ENCODE data around the gene WDR77.
A peak's percentile ranks its signal among the peaks of the same experiment; 100 is the strongest.

WDR77 gene

GRCh38 chr1:111483876-111484275 lies 34.8 kb upstream of the WDR77 start:
- no peak for DNase-seq
- H3K27me3 ChIP-seq (replicated peaks; ENCODE audit: control insufficient read depth, insufficient read depth, low read length, poor library complexity, severe bottlenecking): no peaks in the 10 kb centered on the region
- H3K4me3 ChIP-seq (ENCODE audit: insufficient read depth, low read depth, low read length, poor library complexity, severe bottlenecking): no peak overlapping the region
- H3K9me3 ChIP-seq (ENCODE audit: control insufficient read depth, low read length): no peaks in the 10 kb centered on the region
- H3K4me1 ChIP-seq (ENCODE audit: control insufficient read depth, insufficient read depth, low read length, poor library complexity, severe bottlenecking): peaks cover under 1% of the 10 kb centered on the region
- no peak overlapping the region for H3K27ac ChIP-seq (ENCODE audit: insufficient read depth, low read length, poor library complexity, severe bottlenecking)
- no peaks in the 10 kb centered on the region for H3K36me3 ChIP-seq (ENCODE audit: control insufficient read depth, insufficient read depth, low read length)

- Histone ChIP-seq H3K9me3 (ENCODE audit: control insufficient read depth, low read length) (no peaks in the 10 kb centered on the region), H3K4me3 (ENCODE audit: insufficient read depth, low read depth, low read length, poor library complexity, severe bottlenecking) (no peak overlapping the region), H3K4me1 (ENCODE audit: control insufficient read depth, insufficient read depth, low read length, poor library complexity, severe bottlenecking) (peaks cover 7% of the 10 kb centered on the region), H3K27ac (ENCODE audit: insufficient read depth, low read length, poor library complexity, severe bottlenecking) (no peak overlapping the region), H3K27me3 (replicated peaks; ENCODE audit: control insufficient read depth, insufficient read depth, low read length, poor library complexity, severe bottlenecking) (no peaks in the 10 kb centered on the region), H3K36me3 (ENCODE audit: control insufficient read depth, insufficient read depth, low read length) (no peaks in the 10 kb centered on the region)
- DNase-seq: no peak
These were observed 34.1 kb upstream of the WDR77 start for GRCh38 chr1:111483166-111483565.

- no peaks in the 10 kb centered on the region for H3K9me3 ChIP-seq (ENCODE audit: control insufficient read depth, low read length)
These were observed 32.5 kb upstream of the WDR77 start for GRCh38 chr1:111481387-111482221.

GRCh38 chr1:111480674-111481073 lies 31.6 kb upstream of the WDR77 start:
- H3K27me3 ChIP-seq (replicated peaks; ENCODE audit: control insufficient read depth, insufficient read depth, low read length, poor library complexity, severe bottlenecking): no peaks in the 10 kb centered on the region
- peaks cover 32% of the 10 kb centered on the region for H3K4me1 ChIP-seq (ENCODE audit: control insufficient read depth, insufficient read depth, low read length, poor library complexity, severe bottlenecking)
- H3K36me3 ChIP-seq (ENCODE audit: control insufficient read depth, insufficient read depth, low read length): no peaks in the 10 kb centered on the region
- H3K9me3 ChIP-seq (ENCODE audit: control insufficient read depth, low read length): no peaks in the 10 kb centered on the region
- H3K27ac ChIP-seq (ENCODE audit: insufficient read depth, low read length, poor library complexity, severe bottlenecking): no peak overlapping the region
- no peak overlapping the region for H3K4me3 ChIP-seq (ENCODE audit: insufficient read depth, low read depth, low read length, poor library complexity, severe bottlenecking)
- DNase-seq: no peak

More at GRCh38 chr1:111481387-111482221, 32.5 kb upstream of the WDR77 start:
- H3K4me3 ChIP-seq (ENCODE audit: insufficient read depth, low read depth, low read length, poor library complexity, severe bottlenecking): no peak overlapping the region
- peak in 2 of 3 donors; percentile 17 to 30 for DNase-seq
- no peak overlapping the region for H3K27ac ChIP-seq (ENCODE audit: insufficient read depth, low read length, poor library complexity, severe bottlenecking)
- peaks cover 22% of the 10 kb centered on the region for H3K4me1 ChIP-seq (ENCODE audit: control insufficient read depth, insufficient read depth, low read length, poor library complexity, severe bottlenecking)
- no peaks in the 10 kb centered on the region for H3K27me3 ChIP-seq (replicated peaks; ENCODE audit: control insufficient read depth, insufficient read depth, low read length, poor library complexity, severe bottlenecking)
- H3K36me3 ChIP-seq (ENCODE audit: control insufficient read depth, insufficient read depth, low read length): no peaks in the 10 kb centered on the region

GRCh38 chr1:111476761-111477309 lies 27.8 kb upstream of the WDR77 start:
- Histone ChIP-seq H3K36me3 (ENCODE audit: control insufficient read depth, insufficient read depth, low read length) (no peaks in the 10 kb centered on the region), H3K4me1 (ENCODE audit: control insufficient read depth, insufficient read depth, low read length, poor library complexity, severe bottlenecking) (peaks cover 49% of the 10 kb centered on the region), H3K9me3 (ENCODE audit: control insufficient read depth, low read length) (no peaks in the 10 kb centered on the region), H3K4me3 (ENCODE audit: insufficient read depth, low read depth, low read length, poor library complexity, severe bottlenecking) (peak overlapping the region; percentile 51), H3K27me3 (replicated peaks; ENCODE audit: control insufficient read depth, insufficient read depth, low read length, poor library complexity, severe bottlenecking) (no peaks in the 10 kb centered on the region), H3K27ac (ENCODE audit: insufficient read depth, low read length, poor library complexity, severe bottlenecking) (peak overlapping the region; percentile 72)
- DNase-seq: peak in 2 of 3 donors; percentile 12 to 27

- H3K4me1 ChIP-seq (ENCODE audit: control insufficient read depth, insufficient read depth, low read length, poor library complexity, severe bottlenecking): peaks cover 55% of the 10 kb centered on the region
- H3K27ac ChIP-seq (ENCODE audit: insufficient read depth, low read length, poor library complexity, severe bottlenecking): peak overlapping the region; percentile 72
- no peaks in the 10 kb centered on the region for H3K27me3 ChIP-seq (replicated peaks; ENCODE audit: control insufficient read depth, insufficient read depth, low read length, poor library complexity, severe bottlenecking)
- DNase-seq: no peak
- H3K9me3 ChIP-seq (ENCODE audit: control insufficient read depth, low read length): no peaks in the 10 kb centered on the region
- peak overlapping the region; percentile 51 for H3K4me3 ChIP-seq (ENCODE audit: insufficient read depth, low read depth, low read length, poor library complexity, severe bottlenecking)
- no peaks in the 10 kb centered on the region for H3K36me3 ChIP-seq (ENCODE audit: control insufficient read depth, insufficient read depth, low read length)
These were observed 27.2 kb upstream of the WDR77 start for GRCh38 chr1:111476214-111476613.

GRCh38 chr1:111475701-111476100 lies 26.6 kb upstream of the WDR77 start:
- Histone ChIP-seq H3K27ac (ENCODE audit: insufficient read depth, low read length, poor library complexity, severe bottlenecking) (peak overlapping the region; percentile 72), H3K4me3 (ENCODE audit: insufficient read depth, low read depth, low read length, poor library complexity, severe bottlenecking) (peak overlapping the region; percentile 51), H3K36me3 (ENCODE audit: control insufficient read depth, insufficient read depth, low read length) (no peaks in the 10 kb centered on the region), H3K27me3 (replicated peaks; ENCODE audit: control insufficient read depth, insufficient read depth, low read length, poor library complexity, severe bottlenecking) (no peaks in the 10 kb centered on the region), H3K4me1 (ENCODE audit: control insufficient read depth, insufficient read depth, low read length, poor library complexity, severe bottlenecking) (peaks cover 60% of the 10 kb centered on the region), H3K9me3 (ENCODE audit: control insufficient read depth, low read length) (no peaks in the 10 kb centered on the region)
- DNase-seq: no peak

- peak overlapping the region; percentile 72 for H3K27ac ChIP-seq (ENCODE audit: insufficient read depth, low read length, poor library complexity, severe bottlenecking)
- no peak for DNase-seq
- H3K27me3 ChIP-seq (replicated peaks; ENCODE audit: control insufficient read depth, insufficient read depth, low read length, poor library complexity, severe bottlenecking): no peaks in the 10 kb centered on the region
- no peaks in the 10 kb centered on the region for H3K9me3 ChIP-seq (ENCODE audit: control insufficient read depth, low read length)
- peaks cover 71% of the 10 kb centered on the region for H3K4me1 ChIP-seq (ENCODE audit: control insufficient read depth, insufficient read depth, low read length, poor library complexity, severe bottlenecking)
- H3K36me3 ChIP-seq (ENCODE audit: control insufficient read depth, insufficient read depth, low read length): no peaks in the 10 kb centered on the region
- peak overlapping the region; percentile 51 for H3K4me3 ChIP-seq (ENCODE audit: insufficient read depth, low read depth, low read length, poor library complexity, severe bottlenecking)
These were observed 25.5 kb upstream of the WDR77 start for GRCh38 chr1:111474521-111474920.

GRCh38 chr1:111474106-111474505 lies 25.1 kb upstream of the WDR77 start:
- H3K4me3 ChIP-seq (ENCODE audit: insufficient read depth, low read depth, low read length, poor library complexity, severe bottlenecking): peak overlapping the region; percentile 51
- DNase-seq: no peak
- H3K36me3 ChIP-seq (ENCODE audit: control insufficient read depth, insufficient read depth, low read length): no peaks in the 10 kb centered on the region
- H3K9me3 ChIP-seq (ENCODE audit: control insufficient read depth, low read length): no peaks in the 10 kb centered on the region
- no peaks in the 10 kb centered on the region for H3K27me3 ChIP-seq (replicated peaks; ENCODE audit: control insufficient read depth, insufficient read depth, low read length, poor library complexity, severe bottlenecking)
- H3K27ac ChIP-seq (ENCODE audit: insufficient read depth, low read length, poor library complexity, severe bottlenecking): peak overlapping the region; percentile 72
- H3K4me1 ChIP-seq (ENCODE audit: control insufficient read depth, insufficient read depth, low read length, poor library complexity, severe bottlenecking): peaks cover 73% of the 10 kb centered on the region

GRCh38 chr1:111471538-111471937 lies 22.5 kb upstream of the WDR77 start:
- H3K27me3 ChIP-seq (replicated peaks; ENCODE audit: control insufficient read depth, insufficient read depth, low read length, poor library complexity, severe bottlenecking): no peaks in the 10 kb centered on the region
- no peak for DNase-seq
- peaks cover 58% of the 10 kb centered on the region for H3K4me1 ChIP-seq (ENCODE audit: control insufficient read depth, insufficient read depth, low read length, poor library complexity, severe bottlenecking)
- no peaks in the 10 kb centered on the region for H3K9me3 ChIP-seq (ENCODE audit: control insufficient read depth, low read length)
- peak overlapping the region; percentile 6 for H3K4me3 ChIP-seq (ENCODE audit: insufficient read depth, low read depth, low read length, poor library complexity, severe bottlenecking)
- peak overlapping the region; percentile 76 for H3K27ac ChIP-seq (ENCODE audit: insufficient read depth, low read length, poor library complexity, severe bottlenecking)
- peaks cover 7% of the 10 kb centered on the region for H3K36me3 ChIP-seq (ENCODE audit: control insufficient read depth, insufficient read depth, low read length)
